GM12801 (cell line): Measurements from ENCODE around the gene ADAMTS15.

Experiments
- TF ChIP-seq, protein P1 (sequence below): IDR thresholded peaks from one replicate; pipeline ENCODE4 v1.5.1; 2011; ENCODE audit warnings: control low read depth; ENCODE audit not compliant: insufficient read length; ENCODE audit errors: extremely low read depth

The ADAMTS15 gene

DNA sequence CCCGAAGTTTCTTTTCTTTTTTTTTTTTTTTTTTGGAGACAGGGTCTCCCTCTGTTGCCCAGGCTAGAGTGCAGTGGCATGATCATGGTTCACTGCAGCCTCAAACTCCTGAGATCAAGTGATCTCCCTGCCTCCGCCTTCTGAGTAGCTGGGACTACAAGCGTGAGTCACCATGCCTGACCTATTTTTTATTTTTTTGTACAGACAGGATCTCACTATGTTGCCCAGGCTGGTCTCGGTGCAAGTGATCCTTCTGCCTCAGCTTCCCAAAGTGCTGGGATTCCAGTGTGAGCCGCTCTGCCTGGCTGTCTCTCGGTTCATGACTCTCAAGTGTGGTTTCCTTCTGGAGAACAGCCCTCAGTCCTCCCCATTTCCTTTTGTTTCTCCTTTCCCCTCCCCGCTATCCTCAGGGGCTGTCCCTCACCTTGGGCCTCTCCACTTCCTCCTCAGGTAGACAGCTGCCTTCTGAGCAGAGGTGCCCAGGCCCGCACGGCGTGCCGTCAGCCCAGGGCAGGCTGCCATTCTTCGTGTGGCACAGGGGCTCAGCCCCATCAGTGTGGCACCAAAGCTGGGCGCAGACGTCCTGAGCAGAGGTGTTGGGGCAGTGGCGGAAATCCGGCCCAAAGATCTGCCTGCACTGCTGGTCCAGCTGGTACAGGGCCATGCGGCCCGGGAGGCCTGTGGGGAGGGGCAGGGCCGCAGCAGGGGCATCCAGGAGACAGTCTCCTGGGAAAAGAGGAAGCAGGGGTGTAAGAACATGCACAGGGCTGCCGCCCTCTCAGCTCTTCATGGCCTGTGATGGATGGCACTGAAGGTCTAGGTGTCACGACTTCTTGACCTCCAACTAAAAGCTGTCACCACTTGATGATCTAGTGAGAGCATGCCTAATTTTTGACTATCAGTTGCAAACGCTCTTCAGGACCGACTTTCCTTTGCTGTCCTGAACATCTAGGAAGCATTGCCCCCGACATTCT, 34.1 kb upstream of the ADAMTS15 start:
- TF ChIP-seq, protein P1, sequence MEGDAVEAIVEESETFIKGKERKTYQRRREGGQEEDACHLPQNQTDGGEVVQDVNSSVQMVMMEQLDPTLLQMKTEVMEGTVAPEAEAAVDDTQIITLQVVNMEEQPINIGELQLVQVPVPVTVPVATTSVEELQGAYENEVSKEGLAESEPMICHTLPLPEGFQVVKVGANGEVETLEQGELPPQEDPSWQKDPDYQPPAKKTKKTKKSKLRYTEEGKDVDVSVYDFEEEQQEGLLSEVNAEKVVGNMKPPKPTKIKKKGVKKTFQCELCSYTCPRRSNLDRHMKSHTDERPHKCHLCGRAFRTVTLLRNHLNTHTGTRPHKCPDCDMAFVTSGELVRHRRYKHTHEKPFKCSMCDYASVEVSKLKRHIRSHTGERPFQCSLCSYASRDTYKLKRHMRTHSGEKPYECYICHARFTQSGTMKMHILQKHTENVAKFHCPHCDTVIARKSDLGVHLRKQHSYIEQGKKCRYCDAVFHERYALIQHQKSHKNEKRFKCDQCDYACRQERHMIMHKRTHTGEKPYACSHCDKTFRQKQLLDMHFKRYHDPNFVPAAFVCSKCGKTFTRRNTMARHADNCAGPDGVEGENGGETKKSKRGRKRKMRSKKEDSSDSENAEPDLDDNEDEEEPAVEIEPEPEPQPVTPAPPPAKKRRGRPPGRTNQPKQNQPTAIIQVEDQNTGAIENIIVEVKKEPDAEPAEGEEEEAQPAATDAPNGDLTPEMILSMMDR: no peak

DNA sequence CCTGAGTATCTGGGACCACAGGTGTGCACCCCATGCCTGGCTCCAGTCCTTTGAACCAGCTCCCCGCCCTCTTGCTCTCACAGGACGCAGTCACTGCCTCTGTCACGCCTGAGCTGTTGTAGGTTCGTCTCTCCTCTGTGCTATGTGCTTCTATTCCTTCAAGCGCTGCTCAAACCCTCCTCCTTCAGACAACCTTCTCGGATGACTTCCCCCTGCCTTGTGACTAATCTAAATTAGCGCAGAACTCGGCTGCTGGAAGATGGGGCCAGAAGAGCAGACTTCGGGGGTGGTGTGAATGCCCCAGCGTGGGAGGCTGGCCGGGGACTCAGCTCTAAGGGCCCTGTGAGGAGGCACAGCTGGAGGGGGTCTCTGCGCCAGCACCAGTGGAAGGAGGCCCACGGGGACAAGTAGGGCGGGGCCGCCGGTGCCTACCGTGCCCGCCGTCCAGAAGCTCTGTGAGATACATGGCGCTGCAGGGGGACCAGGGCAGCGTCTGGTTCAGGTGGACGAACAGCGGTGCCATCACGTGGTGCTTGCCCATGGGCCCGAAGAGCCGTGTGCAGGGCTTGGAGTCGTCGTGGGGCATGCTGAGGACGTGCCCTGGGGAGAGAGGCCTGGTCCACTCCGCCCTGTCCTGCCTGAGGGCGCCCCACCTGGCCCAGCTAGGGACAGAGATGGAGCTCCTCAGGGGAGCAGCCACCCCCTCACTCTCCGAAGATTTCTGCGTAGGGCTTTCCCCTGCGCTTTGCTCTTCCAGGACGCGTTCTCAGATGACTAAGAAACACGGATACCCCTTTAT, 32.5 kb upstream of the ADAMTS15 start:
- TF ChIP-seq, protein P1: no peak

DNA sequence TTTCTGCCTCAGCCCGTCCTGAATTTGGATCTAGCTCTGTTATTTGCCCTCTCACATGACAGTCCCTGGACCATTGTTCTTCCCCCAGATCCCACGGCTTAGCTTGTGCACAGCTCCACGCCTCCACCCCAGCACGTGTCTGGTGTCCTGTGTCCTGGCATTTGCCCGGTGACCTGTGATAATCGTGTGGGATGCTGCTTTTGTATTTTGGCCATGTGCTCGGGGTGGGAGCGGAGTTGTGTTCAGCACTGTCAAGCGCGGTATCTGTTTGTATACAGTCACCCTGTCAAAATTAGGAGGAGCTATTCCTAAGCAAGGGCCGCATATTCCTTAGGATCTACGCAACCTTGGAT, 31.9 kb upstream of the ADAMTS15 start:
- TF ChIP-seq, protein P1: no peak

DNA sequence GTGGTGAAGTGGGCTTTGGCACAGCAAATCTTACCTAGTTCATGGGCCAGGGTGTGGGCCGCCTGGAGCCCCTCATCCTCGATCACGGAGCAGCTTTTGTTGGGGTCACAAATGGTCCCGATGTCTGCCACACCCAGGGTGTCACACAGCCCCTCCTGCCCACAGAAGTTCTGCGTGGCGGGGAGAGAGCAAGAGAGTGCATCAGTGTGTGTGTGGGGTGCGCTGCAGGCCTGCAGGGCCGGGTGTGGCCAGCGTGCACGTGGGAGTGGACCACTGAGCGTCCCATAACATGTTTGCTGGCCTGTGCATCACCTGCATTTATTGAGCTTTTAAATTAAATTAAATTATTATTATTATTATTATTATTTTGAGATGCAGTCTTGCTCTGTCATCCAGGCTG, 31.5 kb upstream of the ADAMTS15 start:
- TF ChIP-seq, protein P1: no peak

DNA sequence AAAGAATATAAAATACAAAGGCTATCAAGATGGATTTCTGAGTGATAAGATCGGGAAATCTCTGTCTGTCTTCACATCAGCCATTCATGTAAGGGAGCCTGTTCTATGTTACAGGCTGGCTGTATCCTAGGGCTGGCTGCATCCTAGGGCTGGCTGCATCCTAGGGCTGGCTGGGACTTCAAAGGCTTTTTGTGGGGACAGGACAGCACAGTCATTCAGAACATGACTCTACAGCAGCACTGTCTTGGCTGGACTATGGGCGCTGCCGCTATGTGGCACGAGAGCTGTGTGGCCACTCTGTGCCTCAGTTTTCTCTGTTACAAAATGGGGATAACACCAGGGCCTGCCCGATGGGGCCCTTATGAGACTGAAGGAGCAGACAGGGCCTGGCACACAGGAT, 30.2 kb upstream of the ADAMTS15 start:
- TF ChIP-seq, protein P1: no peak

DNA sequence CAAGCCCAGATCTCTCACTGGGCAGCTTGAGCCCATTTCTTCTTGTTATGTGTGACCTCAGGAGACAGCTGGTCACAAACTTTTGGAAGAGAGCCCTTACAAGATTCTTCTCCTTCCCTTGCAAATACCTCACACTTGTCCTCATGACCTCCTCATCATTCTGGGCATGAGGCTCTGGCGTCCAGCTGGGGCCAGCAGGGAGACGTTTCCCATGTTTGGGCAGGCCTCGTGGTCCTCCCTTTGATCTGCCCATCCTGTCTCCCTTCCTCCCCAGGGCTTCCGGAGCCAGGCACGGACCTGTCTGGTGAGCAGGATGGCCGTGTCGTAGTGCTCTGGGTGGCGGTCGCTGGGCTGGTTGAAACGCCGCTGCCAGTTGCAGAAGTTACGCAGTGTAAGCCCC, 29.7 kb upstream of the ADAMTS15 start:
- TF ChIP-seq, protein P1: no peak

DNA sequence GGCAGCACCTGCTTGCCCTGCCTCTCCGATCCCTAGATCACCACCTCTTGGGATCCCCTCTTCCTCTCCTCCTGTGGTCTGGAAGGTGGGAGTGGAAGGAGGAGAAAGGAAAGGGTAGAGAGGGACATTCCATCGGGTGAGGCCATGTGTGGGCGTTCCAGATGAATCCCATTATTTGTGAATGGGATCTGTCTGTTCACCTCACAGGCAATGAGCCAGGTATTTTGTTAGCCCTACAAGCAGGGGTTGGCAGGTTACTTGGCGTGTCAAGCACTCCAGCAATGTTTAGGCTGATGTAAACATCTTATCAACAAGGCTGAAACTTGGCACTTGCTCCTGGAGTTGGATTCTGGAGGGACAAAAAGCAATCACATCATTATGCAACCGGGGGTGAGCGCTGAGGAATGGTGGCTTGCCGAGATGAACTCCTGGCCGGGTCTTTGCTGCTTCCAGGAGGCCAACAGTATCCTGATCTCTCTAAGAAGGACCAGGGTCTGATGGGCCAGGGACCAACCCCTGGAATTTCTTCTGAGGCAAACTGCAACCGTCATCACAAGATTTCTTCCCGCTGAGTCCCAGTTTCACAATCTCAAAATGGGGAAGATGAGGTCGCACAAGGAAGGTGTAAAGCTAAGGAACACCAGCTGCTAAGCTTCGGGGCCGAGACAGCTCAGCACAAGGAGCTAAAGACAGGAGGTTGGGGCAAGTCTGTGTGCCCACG, 27.8 kb upstream of the ADAMTS15 start:
- TF ChIP-seq, protein P1: no peak
